Stimulated activated CD4-positive, alpha-beta T cell treated with anti-CD3 and anti-CD28 coated beads, Interleukin-1b, Interleukin-23, amount 100 ng/mL, for 4 hours (primary cell): Measurements from ENCODE around the gene PLA2G4F.
"Not testable (repeated sequence)": the region's sequence is repeated elsewhere in the genome, so short reads cannot be mapped to it uniquely, and the experiment has no call there.

ENCODE experiments used
- DNase-seq, 2 donors: peaks; one replicate each; pipeline ENCODE4 v3.0.0-alpha.2; 2020; ENCODE audit warnings: low read depth in 2 of 2

The PLA2G4F gene

GRCh38 chr15:42100021-42100800 is 56.2 kb downstream of the PLA2G4F start:
- no peak for DNase-seq

GRCh38 chr15:42097018-42097417 is 59.4 kb downstream of the PLA2G4F start:
- no peak for DNase-seq

GRCh38 chr15:42094512-42094963 is 61.9 kb downstream of the PLA2G4F start, which contains the start of gene PLA2G4D:
PLA2G4D (minus strand) TSS chr15:42094562; CDS start chr15:42094459, 103 bp downstream.
- no peak for DNase-seq

- DNase-seq: no peak
Observed at GRCh38 chr15:42093966-42094365, 62.5 kb downstream of the PLA2G4F start.

GRCh38 chr15:42092398-42093318 is 63.8 kb downstream of the PLA2G4F start:
- DNase-seq: no peak

- not testable (repeated sequence) for DNase-seq
Observed at GRCh38 chr15:42091753-42092397, 64.6 kb downstream of the PLA2G4F start.

GRCh38 chr15:42090781-42091180 is 65.7 kb downstream of the PLA2G4F start:
- DNase-seq: no peak

GRCh38 chr15:42090370-42090769 is 66.1 kb downstream of the PLA2G4F start:
- DNase-seq: no peak

- no peak for DNase-seq
Observed at GRCh38 chr15:42089942-42090341, 66.5 kb downstream of the PLA2G4F start.
